Psoas muscle (tissue), 8 donors: ENCODE measurements around the gene SLC1A2. TPM values are rescaled to one million over a fixed set of nuclear protein-coding genes. Genes with fewer than 3 reads are reported as not detected.

Source experiments
- ATAC-seq, 4 donors: fragments of 200-7000 bp; cut with Tn5 transposase; one replicate each; pipeline ENCODE4 v1.9.1; 2020; ENCODE audit warnings: moderate library complexity in 3 of 4, mild to moderate bottlenecking in 2 of 4
- DNase-seq, 2 donors: peaks; one replicate each; pipeline ENCODE4 v3.0.0-alpha.2; 2020
- H3K27ac ChIP-seq: fragments of 200-600 bp; one replicate; pipeline ENCODE4 v1.8.0; 2022
- H3K27me3 ChIP-seq, 3 donors: fragments of 200-600 bp in 1 of 3; one replicate each; pipeline versions ENCODE4 v1.6.1 to v1.8.0; 2013 to 2022; ENCODE audit warnings: low read length in 2 of 3, mild to moderate bottlenecking in 2 of 3, moderate library complexity in 1 of 3; ENCODE audit not compliant: insufficient read depth in 3 of 3
- H3K36me3 ChIP-seq, 2 donors: fragments of 200-600 bp in 1 of 2; one replicate each; pipeline versions ENCODE4 v1.6.1 to v1.8.0; 2013 to 2022; ENCODE audit warnings: low read depth in 1 of 2, mild to moderate bottlenecking in 1 of 2, moderate library complexity in 1 of 2; ENCODE audit not compliant: insufficient read depth in 1 of 2
- H3K4me1 ChIP-seq: fragments of 200-600 bp; one replicate; pipeline ENCODE4 v1.8.0; 2022
- H3K4me3 ChIP-seq: fragments of 200-600 bp; one replicate; pipeline ENCODE4 v1.8.0; 2022; ENCODE audit warnings: mild to moderate bottlenecking
- H3K9me3 ChIP-seq: fragments of 200-600 bp; one replicate; pipeline ENCODE4 v1.8.0; 2022
- WGBS, 3 donors: extraction: QIAGEN DNeasy Blood & Tissue Kit; methylation state at CpG; one replicate each; pipeline versions ENCODE4 v1.1.6 to v1.1.7; 2013; 5-methylcytosine and 5-hydroxymethylcytosine counted together
- intact Hi-C, 2 donors: fragments of 100-400 bp; cut with DNase I; formaldehyde crosslinking; loops; one replicate each; pipeline versions ENCODE4 v1.11.0 to v1.14.2; 2022
- polyA plus RNA-seq, 3 donors: library from polyadenylated mRNA; stranded (reverse); fragments of 200-250 nt; gene quantifications; one replicate each; pipeline ENCODE4 v1.2.3, GENCODE V29; 2013
- total RNA-seq, 4 donors: library from RNA; stranded (reverse); fragmentation: NEBNext Ultra II Directional in 2 of 4; extraction: Animal tissue kit (Norgen Biotek cat#: 25700) in 2 of 4; gene quantifications; one replicate each; pipeline versions ENCODE4 v1.2.1 to v1.2.4, GENCODE V29; 2021 to 2023
- TF ChIP-seq, protein P1 (sequence below): fragments of 200-600 bp; IDR thresholded peaks from one replicate; pipeline ENCODE4 v1.8.0; 2022; ENCODE audit warnings: antibody characterized with exemption
- donor health status: healthy with polysubstance abuse.
- donor health status: DM: no; HTN: no; CAD: no; lungs with moderate emphysema.
- donor health status: Bipolar disorder and iron deficiency.
- donor health status: healthy.
- donor health status: DM: yes; HTN: yes; CAD: no.
- donor health status: DM: no; HTN: no; CAD: no.
- donor health status: DM: no; HTN: no; CAD: no.
- donor health status: DM: yes; HTN: yes; CAD: no.

Gene SLC1A2
- total and polyA plus RNA-seq, 7 donors = 0.05 to 2.0 (median 0.35) TPM

DNA sequence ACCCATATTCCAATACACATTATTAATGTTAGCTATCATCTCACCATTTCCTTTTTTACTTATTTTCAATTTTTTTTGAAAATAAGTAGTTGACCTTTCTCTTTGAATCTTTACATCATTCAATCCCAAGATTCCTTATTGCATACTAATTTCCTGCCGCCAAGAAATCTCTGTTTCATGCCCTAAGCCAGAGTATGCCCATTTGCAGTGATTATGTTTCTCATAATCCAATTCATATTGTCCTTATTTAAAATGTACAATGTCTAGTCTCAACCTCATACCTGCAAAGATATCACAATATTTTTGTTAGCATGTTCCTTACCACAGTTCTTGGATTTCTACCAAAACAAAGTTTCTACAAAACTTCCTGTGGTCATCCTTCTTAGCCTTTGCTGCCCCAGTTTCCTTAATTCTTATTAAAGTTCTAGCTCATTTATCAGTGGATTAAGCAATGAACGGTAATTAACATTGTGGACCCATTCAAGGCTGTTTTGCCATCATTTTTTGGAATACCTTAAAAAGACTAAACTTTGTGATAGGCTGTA, 205.1 kb downstream of the SLC1A2 start:
- DNase-seq (no peak), ATAC-seq (no peak)
- Histone ChIP-seq H3K36me3 (peaks cover 0 to 1% of the 10 kb centered on the region in 2 donors), H3K9me3 (no peaks in the 10 kb centered on the region), H3K4me1 (no peaks in the 10 kb centered on the region), H3K27me3 (no peaks in the 10 kb centered on the region), H3K4me3 (no peak overlapping the region), H3K27ac (no peak overlapping the region)
- TF ChIP-seq, protein P1, sequence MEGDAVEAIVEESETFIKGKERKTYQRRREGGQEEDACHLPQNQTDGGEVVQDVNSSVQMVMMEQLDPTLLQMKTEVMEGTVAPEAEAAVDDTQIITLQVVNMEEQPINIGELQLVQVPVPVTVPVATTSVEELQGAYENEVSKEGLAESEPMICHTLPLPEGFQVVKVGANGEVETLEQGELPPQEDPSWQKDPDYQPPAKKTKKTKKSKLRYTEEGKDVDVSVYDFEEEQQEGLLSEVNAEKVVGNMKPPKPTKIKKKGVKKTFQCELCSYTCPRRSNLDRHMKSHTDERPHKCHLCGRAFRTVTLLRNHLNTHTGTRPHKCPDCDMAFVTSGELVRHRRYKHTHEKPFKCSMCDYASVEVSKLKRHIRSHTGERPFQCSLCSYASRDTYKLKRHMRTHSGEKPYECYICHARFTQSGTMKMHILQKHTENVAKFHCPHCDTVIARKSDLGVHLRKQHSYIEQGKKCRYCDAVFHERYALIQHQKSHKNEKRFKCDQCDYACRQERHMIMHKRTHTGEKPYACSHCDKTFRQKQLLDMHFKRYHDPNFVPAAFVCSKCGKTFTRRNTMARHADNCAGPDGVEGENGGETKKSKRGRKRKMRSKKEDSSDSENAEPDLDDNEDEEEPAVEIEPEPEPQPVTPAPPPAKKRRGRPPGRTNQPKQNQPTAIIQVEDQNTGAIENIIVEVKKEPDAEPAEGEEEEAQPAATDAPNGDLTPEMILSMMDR = no peak
- intact Hi-C loops = no loop called here
- WGBS, 3 donors = 81 to 87% (median 83%) methylated on average over 2 of the region's 2 CpGs

DNA sequence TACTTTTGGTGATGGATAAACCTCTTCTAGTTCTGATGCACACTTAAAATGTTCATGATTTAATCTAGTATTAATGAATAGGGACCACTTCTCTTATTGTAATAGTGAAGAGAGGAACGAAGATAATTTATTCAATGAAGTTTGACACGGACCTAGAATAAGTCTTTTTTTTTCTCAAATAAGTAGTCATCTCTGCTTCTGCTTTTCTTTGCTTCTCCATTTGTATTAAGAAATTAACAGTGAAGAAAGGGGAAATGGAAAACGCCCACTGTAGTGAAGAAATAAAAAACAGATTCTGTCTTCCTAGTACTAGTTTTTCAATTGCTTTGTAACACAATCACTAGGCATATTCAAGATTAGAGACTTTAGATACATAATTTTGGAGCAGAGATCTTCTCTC, 207.4 kb downstream of the SLC1A2 start:
- intact Hi-C loops = no loop called here
- TF ChIP-seq, protein P1 = no peak
- DNase-seq (no peak), ATAC-seq (no peak)
- Histone ChIP-seq H3K9me3 (no peaks in the 10 kb centered on the region), H3K27me3 (no peaks in the 10 kb centered on the region), H3K4me3 (no peak overlapping the region), H3K36me3 (no peaks in the 10 kb centered on the region), H3K4me1 (no peaks in the 10 kb centered on the region), H3K27ac (no peak overlapping the region)
- 88 to 91% (median 91%) methylated on average over 3 of the region's 3 CpGs for WGBS, 3 donors

DNA sequence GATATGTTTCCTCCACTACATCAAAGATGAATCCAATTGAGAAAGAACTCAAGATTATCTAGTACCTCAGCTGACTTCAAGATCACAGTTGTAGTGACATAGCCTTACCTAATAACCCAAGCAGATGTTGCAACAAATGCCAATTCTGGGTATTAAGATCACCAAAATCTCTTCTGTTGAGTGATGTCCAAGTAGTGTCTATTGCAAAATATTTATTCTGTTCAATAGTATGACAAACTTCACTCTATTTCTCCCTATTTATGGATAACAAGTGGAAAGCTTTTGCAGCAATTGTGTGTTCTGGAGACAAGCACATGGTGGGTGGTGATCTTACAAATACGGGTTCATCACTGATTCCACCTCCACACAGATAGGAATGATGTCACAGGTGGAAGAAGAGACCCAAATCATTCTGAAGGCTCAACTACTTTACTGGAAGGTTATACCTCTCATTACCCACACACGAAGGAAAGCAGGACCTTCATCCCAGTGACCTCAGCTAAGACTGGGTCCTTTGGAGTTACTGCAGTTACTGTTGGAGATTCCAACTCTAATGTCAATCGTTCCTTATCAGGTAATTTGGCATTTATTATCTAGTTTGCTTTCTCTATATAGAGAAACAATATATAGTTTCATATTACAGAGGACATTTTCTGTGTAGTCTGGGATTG, 208.3 kb downstream of the SLC1A2 start:
- DNase-seq (no peak), ATAC-seq (no peak)
- Histone ChIP-seq H3K36me3 (no peaks in the 10 kb centered on the region), H3K4me1 (no peaks in the 10 kb centered on the region), H3K27ac (no peak overlapping the region), H3K27me3 (no peaks in the 10 kb centered on the region), H3K9me3 (no peaks in the 10 kb centered on the region), H3K4me3 (no peak overlapping the region)
- intact Hi-C loops = no loop called here
- TF ChIP-seq, protein P1 = no peak
- WGBS, 3 donors = 91 to 96% (median 91%) methylated on average over 3 of the region's 3 CpGs

GRCh38 chr11:35208795-35209194, 210.6 kb downstream of the SLC1A2 start:
- H3K27ac ChIP-seq = no peak overlapping the region
- H3K9me3 ChIP-seq = no peaks in the 10 kb centered on the region
- ATAC-seq (no peak), DNase-seq (no peak)
- H3K4me3 ChIP-seq = no peak overlapping the region
- H3K4me1 ChIP-seq = no peaks in the 10 kb centered on the region
- intact Hi-C loops = no loop called here
- TF ChIP-seq, protein P1 = no peak
- no peaks in the 10 kb centered on the region for H3K27me3 ChIP-seq
- H3K36me3 ChIP-seq = peaks cover 0 to 4% of the 10 kb centered on the region in 2 donors
- WGBS, 3 donors = 69 to 83% (median 74%) methylated on average over 4 of the region's 4 CpGs
